Upper lobe of left lung (tissue), 6 donors: ENCODE measurements around the gene TLE3. TPM values are rescaled to one million over a fixed set of nuclear protein-coding genes. Genes with fewer than 3 reads are reported as not detected.

Experiments
- ATAC-seq, 2 donors: fragments of 200-7000 bp; cut with Tn5 transposase; one replicate each; pipeline ENCODE4 v1.9.1; 2022; ENCODE audit warnings: mild to moderate bottlenecking in 2 of 2, moderate library complexity in 2 of 2; ENCODE audit not compliant: low FRiP score in 2 of 2
- DNase-seq, 2 donors: peaks; one replicate each; pipeline ENCODE4 v3.0.0-alpha.2; 2019 to 2020
- H3K27ac ChIP-seq, 4 donors: fragments of 200-600 bp; sonication (generic); one replicate each; pipeline ENCODE4 v1.5.1; 2016 to 2019
- H3K27me3 ChIP-seq, 4 donors: fragments of 200-600 bp; sonication (generic); one replicate each; pipeline ENCODE4 v1.5.1; 2017 to 2019
- H3K36me3 ChIP-seq, 4 donors: fragments of 200-600 bp; sonication (generic); one replicate each; pipeline ENCODE4 v1.5.1; 2016 to 2019
- H3K4me1 ChIP-seq, 4 donors: fragments of 200-600 bp; sonication (generic); one replicate each; pipeline ENCODE4 v1.5.1; 2018 to 2019
- H3K4me3 ChIP-seq, 4 donors: fragments of 200-600 bp; sonication (generic); one replicate each; pipeline ENCODE4 v1.5.1; 2017 to 2019; ENCODE audit warnings: mild to moderate bottlenecking in 2 of 4, moderate library complexity in 1 of 4
- H3K9me3 ChIP-seq, 4 donors: fragments of 200-600 bp; sonication (generic); one replicate each; pipeline ENCODE4 v1.5.1; 2018 to 2019
- CTCF ChIP-seq, 6 experiments: fragments of 450-650 bp in 4 of 6; fragments of 200-600 bp in 2 of 6; sonication (generic) in 2 of 6; IDR thresholded peaks; one replicate each; pipeline ENCODE4 v1.5.1; 2016 to 2019; ENCODE audit warnings: antibody characterized with exemption in 6 of 6
- EP300 ChIP-seq, 4 donors: sonication (generic); formaldehyde crosslinking; IDR thresholded peaks; one replicate each; pipeline ENCODE4 v1.5.1; 2017; ENCODE audit warnings: antibody characterized with exemption in 4 of 4, control low read depth in 2 of 4
- POLR2A ChIP-seq, 4 donors: fragments of 450-650 bp; IDR thresholded peaks; one replicate each; pipeline ENCODE4 v1.5.1; 2016 to 2017; ENCODE audit warnings: antibody characterized with exemption in 4 of 4, mild to moderate bottlenecking in 2 of 4
- POLR2AphosphoS5 ChIP-seq, 2 donors: sonication (generic); formaldehyde crosslinking; IDR thresholded peaks; one replicate each; pipeline ENCODE4 v1.5.1; 2017; ENCODE audit warnings: antibody characterized with exemption in 2 of 2
- WGBS, 2 donors: methylation state at CpG; one replicate each; pipeline ENCODE4 v1.1.5; 2017 to 2018; 5-methylcytosine and 5-hydroxymethylcytosine counted together
- total RNA-seq, 6 donors: library from RNA; depleted of rRNA in 4 of 6; stranded (reverse); fragments of >200 nt in 4 of 6; gene quantifications; one replicate each; pipeline versions ENCODE4 v1.1.0 to v1.2.1, GENCODE V29; 2016 to 2021
- donor health status: DM: no; HTN: no; CAD: no; lungs with moderate emphysema.
- donor health status: DM: no; HTN: yes; CAD: no; lungs with severe emphysema.

Gene TLE3
- total RNA-seq, 6 donors from 2014 or later: 52.2 to 140 (median 80.6) TPM

DNA sequence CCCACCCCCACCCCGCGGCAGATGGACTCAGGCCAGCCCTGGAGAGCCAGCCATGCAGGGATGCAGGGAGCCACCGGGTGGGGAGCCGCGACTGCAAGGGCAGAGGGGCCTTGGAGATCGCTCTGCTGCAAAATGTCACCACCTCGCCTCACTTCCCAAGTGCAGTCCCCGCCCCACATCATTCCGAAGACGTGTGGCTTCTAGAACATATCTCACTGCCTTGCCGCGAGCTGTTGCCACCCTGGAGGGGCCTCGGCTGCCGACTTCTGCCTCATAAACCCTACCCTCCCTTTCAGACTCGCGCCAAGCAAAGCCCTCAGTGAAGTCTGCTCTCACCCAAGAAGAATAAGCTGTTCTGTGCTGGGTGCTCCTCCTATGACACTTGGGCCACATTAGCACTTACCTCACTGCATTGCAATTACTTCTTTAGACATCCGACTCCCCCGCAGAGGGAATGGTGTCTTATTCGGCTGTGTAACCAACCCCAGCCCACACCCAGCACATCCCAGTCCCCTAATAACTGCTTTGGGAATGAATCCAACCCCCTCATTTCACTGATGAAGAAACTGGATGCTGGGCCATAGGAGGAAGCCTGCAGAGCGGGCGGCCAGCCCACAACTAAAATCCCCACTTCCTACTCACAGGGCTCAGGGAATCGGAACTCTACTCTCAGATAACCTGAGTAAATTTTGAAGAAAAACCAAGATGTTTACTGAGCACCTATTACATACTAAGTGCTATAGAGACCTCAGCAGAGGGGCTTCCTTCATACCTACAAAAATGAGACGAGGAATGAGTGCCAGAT lies 8.6 kb downstream of the TLE3 start:
- Histone ChIP-seq H3K4me1 (peaks cover 63 to 75% (median 67%) of the 10 kb centered on the region in 4 donors), H3K27ac (no peak overlapping the region), H3K27me3 (no peaks in the 10 kb centered on the region), H3K4me3 (no peak overlapping the region), H3K9me3 (no peaks in the 10 kb centered on the region), H3K36me3 (peaks cover 0 to 76% (median 26%) of the 10 kb centered on the region in 4 donors)
- no peak for TF ChIP-seq POLR2A (IDR thresholded peaks at IDR 0.05)
- TF ChIP-seq EP300 (IDR thresholded peaks at IDR 0.05): no peak
- TF ChIP-seq CTCF (IDR thresholded peaks at IDR 0.05): no peak
- TF ChIP-seq POLR2AphosphoS5 (IDR thresholded peaks at IDR 0.05): no peak
- 62 to 65% methylated on average over 21 to 22 of the region's 23 CpGs for WGBS, 2 donors
- DNase-seq: peak in 1 of 2 donors; percentile 67
- peak; percentile 12 to 88 for ATAC-seq

GRCh38 chr15:70088455-70088854 lies 9.3 kb downstream of the TLE3 start:
- H3K27me3 ChIP-seq: no peaks in the 10 kb centered on the region
- peaks cover 0 to 75% (median 31%) of the 10 kb centered on the region in 4 donors for H3K36me3 ChIP-seq
- no peaks in the 10 kb centered on the region for H3K9me3 ChIP-seq
- ATAC-seq: no peak
- H3K4me1 ChIP-seq: peaks cover 56 to 72% (median 61%) of the 10 kb centered on the region in 4 donors
- no peak overlapping the region for H3K27ac ChIP-seq
- WGBS, 2 donors: 51 to 78% methylated on average over 3 of the region's 3 CpGs
- H3K4me3 ChIP-seq: no peak overlapping the region
- no peak for DNase-seq
- no peak for TF ChIP-seq CTCF (IDR thresholded peaks at IDR 0.05)
- TF ChIP-seq POLR2A (IDR thresholded peaks at IDR 0.05): no peak
- no peak for TF ChIP-seq EP300 (IDR thresholded peaks at IDR 0.05)
- TF ChIP-seq POLR2AphosphoS5 (IDR thresholded peaks at IDR 0.05): no peak

DNA sequence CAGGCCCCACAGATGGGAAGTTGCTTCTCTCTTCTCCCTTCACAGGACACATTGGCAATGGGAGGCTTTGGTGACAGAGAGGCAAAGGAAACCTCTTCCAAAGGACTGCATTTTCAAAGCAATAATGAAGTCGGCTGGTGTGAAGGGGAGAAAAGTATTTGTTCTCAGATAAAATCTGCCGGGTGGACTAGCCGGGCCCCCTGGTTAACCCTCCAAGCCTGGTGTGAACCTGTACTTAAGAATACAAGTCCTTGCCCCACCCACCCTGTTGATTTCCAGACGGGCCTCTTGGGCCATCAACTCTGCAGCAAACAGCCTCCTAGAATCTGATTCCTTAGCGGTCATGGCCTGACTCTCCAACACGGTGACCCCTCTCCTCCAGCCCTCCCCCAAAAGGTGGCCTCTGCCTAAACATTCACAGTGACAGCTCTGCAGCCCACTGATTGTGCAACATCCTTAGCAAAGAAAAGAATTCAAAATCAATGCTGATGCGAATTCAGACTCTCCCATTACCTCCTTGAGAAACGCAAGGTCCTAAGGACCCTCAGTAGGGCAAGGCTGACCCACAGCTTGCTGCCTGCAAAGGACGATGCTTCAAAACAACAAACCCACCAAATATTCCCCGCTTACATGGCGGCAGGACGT lies 9.9 kb downstream of the TLE3 start:
- WGBS, 2 donors: 66 to 74% methylated on average over 11 to 12 of the region's 12 CpGs
- Histone ChIP-seq H3K4me1 (peaks cover 50 to 66% (median 54%) of the 10 kb centered on the region in 4 donors), H3K36me3 (peaks cover 0 to 76% (median 37%) of the 10 kb centered on the region in 4 donors), H3K9me3 (no peaks in the 10 kb centered on the region), H3K27ac (no peak overlapping the region), H3K27me3 (no peaks in the 10 kb centered on the region), H3K4me3 (no peak overlapping the region)
- TF ChIP-seq POLR2AphosphoS5 (IDR thresholded peaks at IDR 0.05) (no peak), EP300 (IDR thresholded peaks at IDR 0.05) (no peak), CTCF (IDR thresholded peaks at IDR 0.05) (no peak), POLR2A (IDR thresholded peaks at IDR 0.05) (no peak)
- DNase-seq: no peak
- ATAC-seq: no peak

- H3K4me3 ChIP-seq: no peak overlapping the region
- peak in 1 of 2 donors; percentile 47 for ATAC-seq
- WGBS, 2 donors: 66 to 74% methylated on average over 5 of the region's 5 CpGs
- TF ChIP-seq POLR2AphosphoS5 (IDR thresholded peaks at IDR 0.05) (no peak), CTCF (IDR thresholded peaks at IDR 0.05) (no peak), POLR2A (IDR thresholded peaks at IDR 0.05) (no peak), EP300 (IDR thresholded peaks at IDR 0.05) (no peak)
- peak in 1 of 2 donors; percentile 58 for DNase-seq
- H3K4me1 ChIP-seq: peaks cover 38 to 54% (median 42%) of the 10 kb centered on the region in 4 donors
- H3K9me3 ChIP-seq: no peaks in the 10 kb centered on the region
- peak overlapping the region in 1 of 4 donors; percentile 35 for H3K27ac ChIP-seq
- H3K36me3 ChIP-seq: peaks cover 0 to 81% (median 49%) of the 10 kb centered on the region in 4 donors
- H3K27me3 ChIP-seq: no peaks in the 10 kb centered on the region
Measured at GRCh38 chr15:70086636-70087035, 11.1 kb downstream of the TLE3 start.
